ENCODE measurements around the gene MED12L.

GRCh38 chr3:151112731-151113130 is 27.3 kb downstream of the MED12L start:
- TF ChIP-seq GATA3 (IDR thresholded peaks at IDR 0.05; ENCODE audit: low read depth, low read length) = no peak
- TF ChIP-seq GATA2 (IDR thresholded peaks at IDR 0.05; ENCODE audit: low read depth, low read length) = no peak
